Activated CD4-positive, alpha-beta T cell treated with anti-CD3 and anti-CD28 coated beads, Interleukin-10, Interleukin-2, amounts not matched to agents 100 ng/mL and 50 ng/mL, durations not matched to agents 16 hours and 8 hours (primary cell): ENCODE measurements around the gene BTBD2.

ENCODE experiments used
- DNase-seq: peaks from one replicate; pipeline ENCODE4 v3.0.0-alpha.2; 2020

Gene BTBD2

DNA sequence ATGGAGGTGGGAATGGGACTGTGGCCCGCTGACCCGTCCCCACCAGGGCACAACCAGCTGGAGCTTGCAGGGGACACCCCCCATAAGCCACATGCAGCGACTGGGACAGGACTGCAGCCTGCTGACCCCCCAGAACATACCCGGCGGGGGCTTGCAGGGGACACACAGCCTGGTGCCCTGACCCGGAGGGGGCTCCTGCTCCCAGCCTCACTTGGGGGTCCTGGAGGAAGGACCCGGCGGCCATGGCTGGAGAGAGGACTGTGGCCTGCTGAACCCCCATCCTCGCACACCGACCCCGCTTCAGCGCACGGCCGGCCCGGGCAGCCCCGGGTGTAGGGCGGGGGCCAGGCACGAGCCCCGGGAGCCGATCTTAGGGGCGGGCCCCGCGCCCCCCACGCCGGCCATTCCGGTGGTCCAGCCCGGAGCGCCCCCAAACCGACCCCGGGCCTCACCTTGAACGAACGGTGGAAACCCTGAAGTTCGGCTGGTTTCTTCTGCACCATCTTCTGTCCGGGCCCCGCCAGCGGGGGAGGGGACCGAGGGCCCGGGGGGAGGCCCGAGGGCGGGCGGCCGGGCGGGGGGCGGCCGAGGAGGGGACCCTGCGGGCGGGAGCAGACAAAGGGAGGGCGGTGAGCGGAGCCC, 35.0 kb upstream of the BTBD2 start:
- DNase-seq: no peak

DNA sequence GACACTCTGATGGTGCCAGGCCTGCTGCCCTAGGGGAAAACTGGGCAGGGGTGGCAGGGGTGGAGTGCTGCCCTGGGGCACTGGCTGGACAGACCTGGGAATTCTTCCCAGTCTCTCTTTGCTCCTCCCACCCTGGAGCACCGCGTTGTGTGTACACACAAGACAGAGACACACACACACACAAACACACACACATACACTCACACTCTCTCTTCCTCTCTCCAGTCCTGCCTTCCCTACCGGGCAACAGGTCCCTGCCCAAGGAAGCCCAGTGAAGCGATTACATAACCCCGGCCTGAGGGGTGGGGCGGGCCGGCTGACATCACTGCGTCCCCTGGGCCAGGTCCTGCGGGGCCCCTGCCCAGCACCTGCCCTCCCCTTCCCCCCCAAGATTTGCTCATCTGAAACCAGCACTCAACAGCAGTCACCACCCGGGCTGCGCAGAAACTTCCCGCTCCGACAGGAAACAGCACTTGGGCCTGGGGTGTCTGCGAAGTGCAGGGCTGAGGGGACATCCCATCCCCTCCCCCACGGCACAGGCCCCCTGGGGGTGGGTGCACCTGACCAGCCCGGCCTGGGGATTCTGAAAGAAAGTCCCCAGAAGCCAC, 34.3 kb upstream of the BTBD2 start:
- peak; percentile 79 for DNase-seq

DNA sequence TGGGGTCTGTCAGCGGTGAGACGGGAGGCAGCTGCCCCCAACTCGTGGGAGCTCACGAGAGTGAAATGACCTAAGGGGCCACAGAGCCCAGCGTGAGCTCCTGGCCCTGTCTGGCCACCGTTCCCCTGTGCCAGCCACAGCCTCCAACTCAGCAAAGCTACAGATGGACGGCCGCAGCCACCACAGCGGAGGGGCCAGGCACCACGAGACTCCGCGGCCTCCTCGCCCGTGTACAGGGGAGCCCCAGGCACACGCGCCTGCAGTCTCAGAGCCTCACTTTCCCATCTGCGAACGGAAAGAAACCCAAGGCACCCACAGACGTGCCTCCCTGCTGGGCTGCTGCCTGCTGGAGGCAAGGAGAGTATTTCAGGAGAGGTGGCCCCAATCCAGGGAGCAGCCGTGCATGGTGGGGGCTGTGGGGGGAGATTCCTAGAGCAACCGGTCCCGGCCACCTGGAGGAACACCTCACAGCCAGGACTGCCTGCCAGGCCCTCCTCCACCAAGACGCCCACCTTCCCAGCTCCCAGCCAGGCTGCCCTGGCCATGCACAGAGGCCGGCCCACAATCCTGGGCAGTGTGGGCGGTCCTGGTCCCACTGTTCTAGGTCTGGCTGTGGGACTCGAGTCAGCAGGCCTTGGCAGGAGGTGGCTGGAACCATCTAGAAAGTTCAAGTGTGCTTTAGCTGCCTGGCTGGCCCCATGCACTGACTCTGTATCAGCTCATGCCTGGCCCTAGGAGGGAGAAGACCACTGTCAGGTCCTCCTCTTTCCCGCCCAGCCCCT, 33.6 kb upstream of the BTBD2 start:
- DNase-seq: no peak

DNA sequence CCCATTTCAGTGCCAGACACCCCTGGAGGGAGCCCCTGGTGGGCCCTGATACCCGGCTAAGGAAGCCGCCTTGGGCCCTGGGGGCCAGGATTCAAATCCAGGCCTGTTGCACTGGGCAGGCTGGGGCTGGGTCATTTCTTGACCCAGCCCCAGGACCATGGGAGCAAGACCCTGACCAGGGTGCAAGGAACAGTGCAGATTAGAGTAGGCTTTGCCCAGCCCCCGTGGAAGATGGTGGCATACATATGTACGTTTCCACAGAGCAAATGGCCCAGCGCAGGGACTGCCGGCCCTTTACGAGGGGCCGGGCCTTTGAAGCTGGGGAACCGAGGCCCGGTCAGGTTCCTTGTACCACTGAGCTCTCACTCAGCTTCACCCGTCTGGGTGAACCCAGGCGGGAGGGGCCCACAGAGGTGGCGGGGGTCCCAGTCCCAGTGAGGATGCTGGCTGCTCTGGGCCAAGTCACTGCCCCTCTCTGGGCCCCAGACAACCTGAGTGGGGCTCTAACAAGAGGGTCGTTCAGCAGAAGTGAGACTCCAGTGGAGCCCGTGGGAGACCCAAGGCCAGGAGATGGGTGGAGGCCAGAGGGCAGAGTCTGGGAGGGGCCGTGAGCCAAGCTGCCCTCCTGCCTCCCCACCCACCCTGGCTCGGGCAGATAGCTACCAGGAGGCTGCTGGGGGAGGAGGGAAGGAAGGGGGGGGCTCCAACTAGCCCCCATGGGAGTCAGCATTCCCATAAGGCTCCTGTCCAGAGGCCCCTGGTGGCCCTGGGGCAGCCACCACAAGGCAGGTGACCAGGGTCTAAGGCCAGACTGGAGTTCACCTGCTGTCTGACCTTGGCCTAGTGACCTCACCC, 32.8 kb upstream of the BTBD2 start:
- no peak for DNase-seq

DNA sequence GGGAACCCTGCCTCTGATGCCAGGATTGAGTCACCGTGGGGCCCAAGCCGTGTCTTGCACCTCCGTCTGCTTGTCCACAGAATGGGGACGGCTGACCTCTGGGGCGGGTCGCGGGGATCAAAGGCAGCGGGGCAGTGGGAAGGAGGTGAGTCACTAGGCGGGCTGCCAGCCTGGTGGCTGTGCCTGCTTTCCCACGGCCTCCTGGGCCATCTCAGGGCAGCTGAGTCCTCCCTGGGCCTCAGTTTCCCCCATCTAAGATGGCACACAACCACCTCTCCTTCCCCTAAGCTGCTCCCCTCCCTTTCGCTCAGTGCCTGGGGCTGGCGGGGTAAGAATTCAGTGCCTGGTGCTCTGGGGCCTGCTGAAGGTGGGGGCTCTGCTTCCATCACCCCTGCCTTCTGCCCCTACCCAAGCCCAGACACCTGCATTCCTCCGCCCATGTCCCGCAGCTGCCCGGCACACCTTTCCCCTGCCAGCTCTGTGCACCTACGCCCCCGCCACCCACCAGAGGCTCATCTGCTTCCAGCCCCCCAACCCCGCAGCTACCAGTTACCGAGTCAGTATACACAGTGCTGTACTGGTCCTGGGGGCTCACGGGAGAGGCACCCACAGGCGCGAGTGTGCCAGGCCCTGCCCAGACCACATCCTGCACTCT, 32.1 kb upstream of the BTBD2 start:
- no peak for DNase-seq

DNA sequence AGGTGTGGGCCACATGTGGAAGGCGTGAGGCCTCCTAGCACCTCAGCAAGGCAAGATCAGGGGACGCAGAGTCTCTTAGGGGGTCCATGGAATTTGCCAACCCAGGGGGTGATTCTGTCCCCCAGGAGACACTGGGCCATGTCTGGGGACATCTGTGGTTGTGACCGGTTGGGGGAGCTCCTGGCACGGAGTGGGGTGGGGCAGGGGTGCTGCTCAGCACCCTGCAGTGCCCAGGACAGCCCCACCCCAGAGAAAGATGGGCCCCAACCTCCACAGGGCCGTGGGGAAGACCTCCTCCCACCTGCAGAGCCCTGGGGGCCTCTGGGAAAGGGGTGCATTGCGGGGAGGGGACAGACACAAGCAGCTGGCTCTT, 31.5 kb upstream of the BTBD2 start:
- no peak for DNase-seq

DNA sequence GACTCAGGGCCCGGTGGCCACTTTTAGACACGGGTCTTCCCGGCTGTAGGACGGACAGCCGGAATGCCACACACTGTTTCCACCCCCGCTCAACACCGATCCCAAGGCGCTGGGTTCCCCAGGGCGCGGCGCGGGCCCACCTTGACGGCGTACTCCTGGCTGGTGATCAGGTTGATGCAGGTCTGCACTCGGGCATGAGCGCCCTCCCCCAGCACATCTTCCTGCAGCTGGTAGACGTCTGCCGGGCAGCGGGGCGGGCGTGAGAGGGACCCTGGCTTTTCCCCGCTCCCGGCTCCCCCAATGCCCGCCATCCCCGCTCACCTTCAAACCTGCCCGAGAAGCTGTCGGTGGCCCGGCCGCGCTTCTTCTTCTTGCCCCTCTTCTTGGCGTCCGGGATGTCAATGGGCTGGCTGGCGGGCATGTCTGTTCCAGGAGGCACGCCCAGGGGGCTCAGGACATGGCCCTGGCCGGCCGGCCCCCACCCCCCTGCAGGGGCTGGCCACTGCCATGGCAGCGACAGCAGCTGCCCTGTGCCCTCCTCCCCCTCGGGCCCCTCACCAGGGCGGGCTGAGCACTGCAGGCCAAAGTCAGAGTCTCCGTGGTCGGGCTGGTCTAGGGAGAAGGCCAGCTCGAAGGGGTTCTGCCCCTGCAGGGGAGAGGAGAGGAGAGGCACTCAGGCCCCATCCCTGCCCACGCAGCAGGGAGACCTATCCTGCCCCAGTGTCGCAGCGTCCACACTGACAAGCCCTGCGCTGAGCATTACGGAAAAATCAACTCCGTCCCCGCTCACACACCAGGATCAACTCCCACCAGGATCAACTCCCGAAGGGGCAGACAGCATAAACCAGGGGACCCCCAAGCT, 30.8 kb upstream of the BTBD2 start:
- DNase-seq: no peak

DNA sequence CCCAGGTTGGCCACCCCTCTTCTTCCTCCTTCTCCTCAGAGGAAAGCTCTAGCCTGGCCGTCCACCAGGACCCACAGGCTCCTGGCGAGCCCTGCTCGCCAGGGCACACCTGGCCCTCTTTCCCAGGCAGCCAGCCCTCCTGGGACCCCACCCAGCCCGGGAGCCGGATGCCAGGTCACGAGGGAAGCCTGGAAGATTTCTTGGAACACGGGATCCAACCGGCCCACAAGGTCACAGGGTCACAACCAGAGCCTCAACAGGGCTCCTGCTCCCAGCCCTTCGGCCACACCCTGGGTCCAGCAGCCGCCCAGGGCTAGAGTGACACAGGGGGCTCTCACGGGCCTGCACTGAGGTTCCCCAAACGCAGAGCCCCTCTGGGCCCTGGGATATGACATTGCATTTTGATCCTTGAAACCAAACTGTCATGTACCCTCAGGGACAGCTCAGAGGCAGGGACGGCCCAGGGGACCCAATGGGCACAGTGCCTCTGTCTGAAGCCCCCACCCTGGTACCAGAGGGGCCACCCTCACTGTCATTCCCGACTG, 30.1 kb upstream of the BTBD2 start:
- DNase-seq: no peak

DNA sequence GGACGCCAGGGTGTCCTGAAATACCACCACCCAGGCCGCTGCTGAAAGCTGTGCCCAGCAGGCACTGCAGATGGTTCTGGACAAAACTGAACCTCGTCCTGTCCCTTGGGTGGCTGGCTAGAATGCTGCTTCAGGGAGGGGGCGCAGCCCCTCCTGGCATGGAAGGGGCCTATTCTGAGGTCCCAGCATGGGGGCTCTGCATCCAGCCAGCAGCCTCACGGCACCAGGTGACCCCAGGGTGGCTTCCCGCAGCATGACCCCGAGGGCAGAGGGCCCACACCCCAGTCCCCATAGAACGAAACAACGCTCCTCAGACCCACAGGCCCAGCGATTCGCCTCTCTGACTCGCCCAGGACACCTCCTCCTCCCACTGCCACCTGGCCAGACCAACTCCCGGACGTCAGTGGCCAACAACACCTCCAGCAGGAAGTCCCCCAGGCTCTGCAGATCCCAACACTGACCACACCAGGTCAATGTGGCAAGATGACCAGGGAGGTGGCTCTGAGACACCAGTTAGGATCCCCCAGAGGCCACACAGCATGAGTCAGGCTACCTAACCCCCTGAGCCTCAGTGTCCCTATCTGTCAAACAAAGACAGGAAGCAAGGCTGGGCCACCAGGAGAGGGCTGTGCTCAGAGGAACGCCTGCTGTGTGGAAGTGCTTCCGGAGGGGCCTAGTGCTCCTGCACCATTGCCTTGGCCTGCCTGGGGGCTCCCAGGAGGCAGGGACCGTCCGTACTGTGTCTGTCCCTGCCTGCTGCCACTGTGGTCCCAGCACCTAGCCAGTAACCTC, 29.4 kb upstream of the BTBD2 start:
- no peak for DNase-seq

DNA sequence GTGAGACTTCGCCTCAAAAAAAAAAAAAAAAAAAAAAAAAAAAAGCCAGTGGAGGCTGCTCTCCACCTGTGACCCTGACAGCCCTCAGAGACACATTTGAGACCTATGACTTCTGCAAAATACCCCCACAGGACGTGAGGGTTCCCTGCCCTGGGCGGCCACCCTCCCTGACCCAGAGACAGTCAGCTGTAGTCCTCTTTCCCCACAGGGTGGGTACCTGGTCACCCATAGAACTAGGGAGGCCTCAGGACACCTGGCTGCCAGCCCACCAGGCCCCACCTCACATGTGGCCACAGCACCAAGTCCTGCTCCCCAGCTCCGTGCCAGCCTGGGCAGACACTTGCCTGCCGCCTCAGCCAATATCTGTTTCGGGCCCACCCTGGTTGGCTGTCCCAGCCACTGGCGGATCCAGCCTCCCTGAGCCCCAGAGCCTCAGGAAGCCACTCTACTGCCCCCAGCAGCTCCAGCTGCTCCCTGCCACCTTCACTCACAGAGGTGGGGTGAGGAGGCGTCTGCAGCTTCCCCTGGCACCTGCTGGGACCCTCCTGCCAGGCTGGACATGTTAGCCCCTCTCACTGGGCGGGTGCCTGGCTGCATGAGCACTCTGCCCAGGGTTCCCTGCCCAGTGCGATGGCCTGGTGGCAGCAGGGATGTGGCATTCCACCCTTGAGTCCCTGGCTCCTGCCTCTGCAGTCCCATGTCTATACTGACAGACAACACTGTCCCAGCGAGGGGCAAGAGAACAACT, 28.6 kb upstream of the BTBD2 start:
- no peak for DNase-seq

DNA sequence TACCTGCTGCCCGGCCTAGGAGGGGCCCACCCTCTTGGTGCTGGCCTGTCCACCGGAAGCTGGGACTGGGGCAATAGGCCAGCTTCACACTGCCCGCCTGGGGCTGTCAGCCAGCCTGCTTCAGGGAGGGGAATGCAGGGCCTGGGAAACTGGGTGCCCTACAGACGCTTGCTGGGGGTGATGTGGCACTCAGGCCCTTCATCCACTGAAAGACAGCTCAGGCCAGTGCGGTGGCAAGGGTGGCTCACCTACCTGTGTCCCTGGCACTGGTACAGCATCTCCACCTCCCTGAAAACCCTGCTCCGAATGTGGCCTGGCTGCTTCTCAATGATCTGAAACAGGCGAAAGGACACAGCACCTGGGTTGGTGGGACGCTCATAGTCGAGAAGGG, 27.7 kb upstream of the BTBD2 start:
- no peak for DNase-seq

DNA sequence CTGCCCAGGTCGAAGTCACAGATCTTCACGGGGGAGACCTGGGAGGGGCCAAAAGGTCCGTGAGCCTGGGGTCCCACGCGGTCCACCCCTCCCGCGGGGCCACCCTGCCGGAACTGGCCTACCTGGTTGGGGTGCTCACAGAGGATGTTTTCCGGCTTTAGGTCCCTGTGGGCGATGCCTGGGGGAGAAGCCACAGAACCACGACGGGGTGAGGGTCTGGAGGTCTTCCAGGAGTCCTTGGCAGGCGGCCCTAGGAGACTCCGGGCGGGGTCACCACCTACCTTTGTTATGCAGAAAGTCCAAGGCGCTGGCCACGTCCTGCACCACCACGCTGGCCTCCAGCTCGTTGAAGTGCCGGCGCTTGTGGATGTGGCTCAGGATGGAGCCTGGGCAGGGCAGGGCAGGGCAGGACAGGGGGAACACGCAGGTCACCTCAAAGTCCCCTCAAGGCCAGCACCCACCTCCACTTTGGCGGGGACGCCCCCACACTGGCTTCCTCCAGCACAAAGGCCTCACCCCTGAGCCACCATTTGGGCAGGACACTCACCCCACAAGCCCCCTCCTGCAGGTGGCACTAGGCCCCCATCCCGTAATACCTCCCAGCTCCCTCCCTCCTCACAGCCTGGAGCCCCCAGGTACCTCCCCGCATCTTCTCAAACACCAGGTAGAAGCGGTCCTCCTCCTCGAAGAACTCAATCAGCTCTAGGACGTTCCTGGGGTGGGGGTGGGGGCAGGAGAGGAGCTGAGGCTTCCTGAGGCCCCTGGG, 27.2 kb upstream of the BTBD2 start:
- DNase-seq: no peak

DNA sequence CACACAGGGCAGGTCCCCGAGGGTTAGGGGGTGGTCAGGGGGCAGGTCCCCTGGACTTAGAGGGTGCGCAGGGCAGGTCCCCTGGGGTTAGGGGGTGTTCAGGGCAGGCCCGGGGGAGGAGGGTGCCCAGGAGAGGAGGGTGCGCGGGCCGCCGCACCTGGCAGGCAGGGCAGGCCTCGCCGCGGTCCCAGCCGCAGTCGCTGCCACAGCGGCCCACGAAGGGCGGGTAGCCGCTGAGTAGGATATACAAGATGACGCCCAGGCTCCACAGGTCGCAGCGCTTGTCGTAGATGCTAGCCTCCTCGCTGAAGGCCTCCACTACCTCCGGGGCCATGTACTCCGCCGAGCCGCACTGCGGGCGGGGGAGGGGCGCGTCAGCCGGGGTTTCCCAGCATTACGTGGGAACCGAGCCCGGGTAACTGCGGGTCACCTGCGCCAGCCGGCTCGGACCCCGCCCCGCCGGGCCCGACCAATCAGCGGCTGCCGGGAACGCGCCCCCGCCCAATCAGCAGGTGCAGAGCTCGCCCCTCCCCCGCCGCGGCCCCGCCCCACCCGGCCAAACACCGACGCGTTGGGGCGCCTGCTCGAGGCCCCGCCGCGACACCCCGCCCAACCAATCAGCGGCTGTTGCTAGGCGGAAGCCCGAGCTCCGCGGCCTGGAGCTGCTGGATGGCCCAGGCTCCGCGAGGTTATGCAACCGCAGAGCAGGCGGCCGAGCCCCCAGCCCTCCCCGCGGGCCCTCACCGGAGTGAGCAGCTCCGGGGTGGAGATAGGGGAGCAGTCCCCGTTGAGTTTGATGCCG, 26.4 kb upstream of the BTBD2 start:
- peak; percentile 100 for DNase-seq

DNA sequence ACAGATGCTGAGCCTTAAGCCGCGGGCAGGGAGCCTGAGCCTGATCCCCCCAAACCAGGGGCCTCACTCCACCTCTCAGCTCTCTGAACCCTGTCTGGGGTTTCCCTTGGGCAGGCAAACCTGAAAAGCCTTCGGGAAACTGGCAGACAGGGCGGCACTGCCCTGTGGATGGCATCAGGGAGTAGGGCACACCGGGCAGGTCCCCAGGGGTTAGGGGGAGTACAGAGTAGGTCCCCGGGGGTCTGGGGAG, 25.8 kb upstream of the BTBD2 start:
- no peak for DNase-seq

DNA sequence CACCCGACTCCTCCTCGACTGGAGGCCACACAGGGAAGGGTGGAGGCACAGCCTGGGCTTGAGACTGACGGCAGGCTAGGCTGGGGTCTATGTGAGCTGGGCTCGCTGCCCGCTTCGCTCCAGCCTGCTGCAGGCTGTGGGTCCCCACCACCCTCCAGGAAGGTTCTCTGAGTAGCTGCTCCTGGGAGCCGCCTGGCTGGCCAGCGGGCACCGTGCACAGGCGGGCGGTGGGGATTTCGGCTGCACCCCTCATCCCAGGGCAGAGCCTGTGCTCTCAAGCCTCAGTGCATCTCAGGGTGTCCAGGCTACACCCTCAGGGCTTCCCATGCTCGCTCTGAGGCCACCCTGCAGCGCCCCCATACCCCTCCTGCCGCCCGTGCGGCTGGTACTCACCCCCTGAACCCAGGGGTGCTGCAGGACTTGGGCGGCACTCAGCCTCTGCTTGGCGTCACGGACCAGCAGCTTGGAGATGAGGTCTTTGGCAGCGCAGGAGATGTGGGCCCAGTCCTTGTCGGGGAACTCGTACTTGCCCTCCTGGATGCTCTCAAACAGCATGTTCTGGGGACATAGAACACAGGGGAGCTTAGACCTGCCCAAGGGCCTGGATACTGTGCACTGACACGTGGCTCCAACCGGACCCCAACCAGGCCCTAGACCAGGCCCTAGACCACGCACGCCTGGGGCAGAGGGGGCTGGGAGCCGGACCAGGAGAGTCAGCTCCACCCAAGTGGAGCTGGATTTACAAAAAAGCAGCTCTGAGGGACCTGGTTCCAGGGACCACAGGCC, 25.3 kb upstream of the BTBD2 start:
- DNase-seq: no peak

DNA sequence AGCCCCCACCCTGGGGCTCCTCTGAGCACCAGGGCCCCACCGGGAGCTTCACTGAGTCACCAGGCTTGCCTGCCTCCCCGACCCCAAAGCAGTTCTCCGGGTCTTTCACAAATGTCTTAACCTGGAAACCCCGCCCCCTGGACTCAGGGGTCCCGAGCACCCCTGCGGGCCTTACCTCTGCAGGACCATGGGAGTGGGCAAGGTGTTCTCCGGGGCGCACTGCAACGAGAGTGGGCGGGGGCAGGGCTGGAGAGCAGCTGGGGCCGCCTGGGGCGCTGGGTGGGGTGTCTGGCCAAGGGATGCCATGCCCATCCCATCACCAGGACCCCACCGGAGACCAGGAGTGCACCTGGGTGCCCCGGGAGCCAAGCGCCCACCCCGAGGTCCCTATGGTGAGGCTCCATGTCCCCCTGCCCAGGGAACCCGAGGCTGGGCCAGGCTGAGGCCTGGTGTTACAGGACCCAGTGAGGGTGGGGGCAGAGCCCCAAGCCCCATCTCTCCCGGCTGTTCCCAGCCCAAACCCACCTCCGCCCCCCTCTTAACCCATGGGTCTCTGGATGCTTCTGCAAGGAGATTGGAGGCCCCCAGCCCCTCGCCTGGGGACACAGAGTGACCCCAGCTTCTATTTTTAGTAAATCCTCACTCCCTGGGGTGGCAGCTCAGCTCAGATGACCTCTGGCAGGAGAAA, 24.6 kb upstream of the BTBD2 start:
- DNase-seq: no peak
